CD14-positive monocyte (primary cell): ENCODE data around the gene PKP2. TPM values are rescaled to one million over a fixed set of nuclear protein-coding genes. Genes with fewer than 3 reads are reported as not detected.

Experiments
- DNase-seq, 3 donors: peaks; one replicate each; pipeline ENCODE4 v3.0.0-alpha.2; 2011 to 2022
- H2AFZ ChIP-seq: 2 replicates; pipeline ENCODE4 v1.6.0; 2012; ENCODE audit warnings: mild to moderate bottlenecking, low read depth, low read length, inconsistent platforms; ENCODE audit not compliant: insufficient read depth, poor library complexity, severe bottlenecking
- H3K27ac ChIP-seq, 2 donors: 1 replicate in 1 of 2; 2 replicates in 1 of 2; pipeline ENCODE4 v1.5.1; 2012 to 2013; ENCODE audit warnings: low read length in 2 of 2, control low read depth in 1 of 2, inconsistent platforms in 1 of 2, low read depth in 1 of 2, mild to moderate bottlenecking in 1 of 2
- H3K27me3 ChIP-seq, 2 donors: one replicate each; pipeline versions ENCODE4 v1.6.0 to v1.6.1; 2011 to 2013; ENCODE audit warnings: low read length in 2 of 2; ENCODE audit not compliant: control insufficient read depth in 2 of 2, insufficient read depth in 2 of 2
- H3K36me3 ChIP-seq, 2 donors: replicated peaks in 1 of 2; 1 replicate in 1 of 2; 2 replicates in 1 of 2; pipeline versions ENCODE4 v1.5.1 to v1.6.1; 2012 to 2013; ENCODE audit warnings: low read length in 2 of 2, control low read depth in 1 of 2, inconsistent platforms in 1 of 2, mild to moderate bottlenecking in 1 of 2; ENCODE audit not compliant: insufficient read depth in 2 of 2, control insufficient read depth in 1 of 2
- H3K4me1 ChIP-seq, 2 donors: 1 replicate in 1 of 2; 2 replicates in 1 of 2; pipeline versions ENCODE4 v1.5.1 to v1.6.1; 2012 to 2013; ENCODE audit warnings: low read length in 2 of 2, control low read depth in 1 of 2, inconsistent platforms in 1 of 2, mild to moderate bottlenecking in 1 of 2, moderate library complexity in 1 of 2; ENCODE audit not compliant: insufficient read depth in 2 of 2, control insufficient read depth in 1 of 2
- H3K4me2 ChIP-seq: replicated peaks from 2 replicates; pipeline ENCODE3; 2012; ENCODE audit warnings: low read length, moderate library complexity, mild to moderate bottlenecking; ENCODE audit not compliant: poor library complexity, severe bottlenecking; ENCODE audit errors: extremely low read depth
- H3K4me3 ChIP-seq, 3 experiments: fragments of 200-600 bp in 1 of 3; sonication (generic) in 1 of 3; replicated peaks in 1 of 3; 1 replicate in 2 of 3; 2 replicates in 1 of 3; pipeline ENCODE4 v1.5.1; 2011 to 2013; ENCODE audit warnings: low read length in 3 of 3, mild to moderate bottlenecking in 3 of 3, control low read depth in 2 of 3, low read depth in 2 of 3, inconsistent platforms in 1 of 3, moderate library complexity in 1 of 3
- H3K79me2 ChIP-seq: 2 replicates; pipeline ENCODE4 v1.6.0; 2012; ENCODE audit warnings: mild to moderate bottlenecking, control low read depth, inconsistent platforms, low read length, moderate library complexity; ENCODE audit not compliant: insufficient read depth
- H3K9ac ChIP-seq: 2 replicates; pipeline ENCODE4 v1.6.0; 2017; ENCODE audit warnings: low read length, mild to moderate bottlenecking; ENCODE audit not compliant: insufficient read depth, poor library complexity, severe bottlenecking
- H3K9me3 ChIP-seq, 2 donors: replicated peaks in 1 of 2; 1 replicate in 1 of 2; 2 replicates in 1 of 2; pipeline versions ENCODE4 v1.5.1 to v1.6.1; 2012 to 2013; ENCODE audit warnings: low read length in 2 of 2, control low read depth in 1 of 2; ENCODE audit not compliant: control insufficient read depth in 1 of 2, insufficient read depth in 1 of 2
- H4K20me1 ChIP-seq: 2 replicates; pipeline ENCODE4 v1.6.0; 2012; ENCODE audit warnings: mild to moderate bottlenecking, low read length, control low read depth, moderate library complexity; ENCODE audit not compliant: insufficient read depth
- H3K27ac Mint-ChIP-seq, 7 donors: one replicate each; pipeline ENCODE4 v1.8.0; 2020; ENCODE audit warnings: mild to moderate bottlenecking in 7 of 7, mixed read lengths in 7 of 7, moderate library complexity in 6 of 7, inconsistent platforms in 2 of 7
- H3K27me3 Mint-ChIP-seq, 3 donors: one replicate each; pipeline ENCODE4 v1.8.0; 2021 to 2022; ENCODE audit warnings: low read depth in 3 of 3, mild to moderate bottlenecking in 3 of 3, mixed read lengths in 3 of 3, moderate library complexity in 3 of 3, inconsistent platforms in 1 of 3
- H3K36me3 Mint-ChIP-seq, 2 donors: one replicate each; pipeline ENCODE4 v1.8.0; 2020; ENCODE audit warnings: mixed read lengths in 2 of 2, inconsistent platforms in 1 of 2, mild to moderate bottlenecking in 1 of 2
- H3K4me1 Mint-ChIP-seq: one replicate; pipeline ENCODE4 v1.8.0; 2020; ENCODE audit warnings: mild to moderate bottlenecking, mixed read lengths
- H3K4me3 Mint-ChIP-seq, 2 donors: one replicate each; pipeline ENCODE4 v1.8.0; 2020; ENCODE audit warnings: mild to moderate bottlenecking in 2 of 2, mixed read lengths in 2 of 2, moderate library complexity in 1 of 2
- H3K9me3 Mint-ChIP-seq, 7 donors: one replicate each; pipeline ENCODE4 v1.8.0; 2020 to 2022; ENCODE audit warnings: mixed read lengths in 7 of 7, mild to moderate bottlenecking in 6 of 7, moderate library complexity in 6 of 7, inconsistent platforms in 2 of 7
- CTCF ChIP-seq: fragments of 200-600 bp; IDR thresholded peaks from one replicate; pipeline ENCODE4 v1.8.0; 2022; ENCODE audit warnings: antibody characterized with exemption, mild to moderate bottlenecking
- WGBS: methylation state at CpG from one replicate; pipeline ENCODE4 v1.1.5; 2013; ENCODE audit warnings: missing lambda C conversion rate; ENCODE audit not compliant: insufficient coverage; 5-methylcytosine and 5-hydroxymethylcytosine counted together
- intact Hi-C, 2 donors: fragments of 100-400 bp; cut with micrococcal nuclease; formaldehyde crosslinking; loops; one replicate each; pipeline versions ENCODE4 v1.15.0 to v1.15.1; 2023
- polyA plus RNA-seq, 3 donors: library from polyadenylated mRNA; depleted of rRNA in 1 of 3; unstranded in 2 of 3; stranded (reverse) in 1 of 3; fragments of 300-500 nt in 2 of 3; fragments of >200 nt in 1 of 3; fragmentation: Illumina TruSeq in 2 of 3; gene quantifications; 1 replicate in 2 of 3; 2 replicates in 1 of 3; pipeline ENCODE4 v1.2.3, GENCODE V29; 2012 to 2021

The PKP2 gene
- polyA plus RNA-seq, 3 donors, result 0.95 to 3.1 (median 2.9) TPM

DNA sequence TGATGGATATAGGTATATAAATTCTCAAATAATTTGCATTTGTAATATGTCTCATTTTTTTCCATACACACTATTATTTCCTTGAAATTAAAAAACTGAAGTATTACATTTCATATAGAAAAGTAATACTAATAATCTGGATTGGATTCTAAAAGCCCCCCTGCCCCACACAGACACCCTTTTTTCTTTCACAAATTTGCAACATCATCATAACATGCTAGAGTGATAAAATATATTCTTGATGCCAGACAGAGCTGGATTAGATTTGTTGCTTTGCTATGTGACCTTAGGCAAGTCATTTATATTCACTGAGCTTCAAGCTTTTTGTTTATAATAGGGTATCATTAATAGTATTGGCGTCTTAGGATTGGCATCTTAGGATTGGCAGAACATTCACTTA, 6.7 kb upstream of the PKP2 start:
- H3K4me1 ChIP-seq, result peaks cover 14 to 15% of the 10 kb centered on the region in 2 donors
- DNase-seq, result no peak
- no peaks in the 10 kb centered on the region for H3K9me3 ChIP-seq
- no CpG with 5 or more reads among the region's 1 CpG for WGBS
- no peaks in the 10 kb centered on the region for H3K27me3 ChIP-seq
- H3K79me2 ChIP-seq, result no peaks in the 10 kb centered on the region
- H3K4me3 ChIP-seq, result no peak overlapping the region
- H3K36me3 Mint-ChIP-seq, result no peaks in the 10 kb centered on the region
- H3K9me3 Mint-ChIP-seq, result peaks cover 0 to 1% (median 0%) of the 10 kb centered on the region in 7 donors
- no peak for TF ChIP-seq CTCF
- no peak overlapping the region for H3K27ac ChIP-seq
- H3K9ac ChIP-seq, result no peak overlapping the region
- no peaks in the 10 kb centered on the region for H3K36me3 ChIP-seq
- intact Hi-C loops, result no loop called here
- H3K4me3 Mint-ChIP-seq, result no peak overlapping the region
- peaks cover 0 to 6% (median 3%) of the 10 kb centered on the region in 3 donors for H3K27me3 Mint-ChIP-seq
- no peak overlapping the region for H3K27ac Mint-ChIP-seq
- no peaks in the 10 kb centered on the region for H4K20me1 ChIP-seq
- no peak overlapping the region for H3K4me2 ChIP-seq
- peaks cover 22% of the 10 kb centered on the region for H3K4me1 Mint-ChIP-seq
- H2AFZ ChIP-seq, result no peak overlapping the region

DNA sequence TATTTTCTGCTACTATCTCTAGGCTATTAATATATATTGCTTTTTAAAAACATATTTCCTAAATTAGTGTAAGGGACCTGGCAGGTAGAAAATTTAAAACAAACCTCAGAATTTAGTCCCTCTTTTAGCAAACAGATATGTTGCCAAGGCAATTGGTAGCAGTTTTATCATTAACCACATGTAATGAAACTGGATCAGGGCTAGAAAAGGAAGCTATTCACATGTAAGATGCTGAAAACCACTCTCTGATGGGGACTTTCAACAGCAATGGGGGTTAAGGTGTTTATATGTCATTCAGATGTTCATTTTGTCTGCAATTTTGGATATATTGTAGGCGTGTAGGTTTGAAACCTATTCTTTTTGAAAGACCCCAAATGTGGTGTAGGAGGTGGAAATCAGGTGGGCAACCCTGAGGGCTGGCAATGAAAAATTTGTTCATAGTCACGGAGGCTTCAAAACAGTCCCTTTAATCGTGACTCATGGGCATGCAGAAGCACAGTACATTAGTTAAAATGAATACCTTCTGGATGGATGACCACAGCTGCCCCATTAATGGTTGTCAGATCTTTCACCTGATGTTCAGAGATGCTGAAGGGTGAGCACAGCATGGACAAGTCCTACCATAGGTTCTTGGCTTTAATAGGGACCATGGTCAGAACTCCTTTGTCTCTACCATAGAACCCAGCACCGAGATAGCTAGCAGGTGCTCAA, 5.9 kb upstream of the PKP2 start:
- WGBS, result 100% methylated on average over 2 of the region's 4 CpGs
- Histone ChIP-seq H3K27me3 (no peaks in the 10 kb centered on the region), H3K4me2 (no peak overlapping the region), H3K9ac (no peak overlapping the region), H3K4me1 (peaks cover 14 to 15% of the 10 kb centered on the region in 2 donors), H3K4me3 (no peak overlapping the region), H3K36me3 (no peaks in the 10 kb centered on the region), H4K20me1 (no peaks in the 10 kb centered on the region), H3K27ac (no peak overlapping the region), H3K9me3 (no peaks in the 10 kb centered on the region), H2AFZ (no peak overlapping the region), H3K79me2 (no peaks in the 10 kb centered on the region)
- H3K27me3 Mint-ChIP-seq, result peaks cover 0 to 6% (median 3%) of the 10 kb centered on the region in 3 donors
- no peaks in the 10 kb centered on the region for H3K36me3 Mint-ChIP-seq
- no peak overlapping the region for H3K27ac Mint-ChIP-seq
- intact Hi-C loops, result no loop called here
- H3K4me3 Mint-ChIP-seq, result no peak overlapping the region
- TF ChIP-seq CTCF, result no peak
- peaks cover 25% of the 10 kb centered on the region for H3K4me1 Mint-ChIP-seq
- DNase-seq, result no peak
- peaks cover 0 to 1% (median 0%) of the 10 kb centered on the region in 7 donors for H3K9me3 Mint-ChIP-seq
